Measurements from ENCODE around the gene CCDC149. TPM values are rescaled to one million over a fixed set of nuclear protein-coding genes. Genes with fewer than 3 reads are reported as not detected.

CCDC149 gene
- total RNA-seq, 2 experiments from 2014 or later, result 0.25 to 0.69 TPM

- no peaks in the 10 kb centered on the region for H3K27me3 ChIP-seq (ENCODE audit: control insufficient read depth in 1 of 2, insufficient read depth in 2 of 2, low read length in 2 of 2)
- H3K9me3 Mint-ChIP-seq, result no peaks in the 10 kb centered on the region
- POLR2A ChIA-PET, result no interaction called here
- intact Hi-C loops (cut with DNase I, micrococcal nuclease), result no loop called here
- H3K36me3 Mint-ChIP-seq (ENCODE audit: low read depth), result no peaks in the 10 kb centered on the region
- H3K4me1 Mint-ChIP-seq (ENCODE audit: low read depth), result no peaks in the 10 kb centered on the region
- no peaks in the 10 kb centered on the region for H3K36me3 ChIP-seq (ENCODE audit: insufficient read depth, low read length)
- H3K4me3 ChIP-seq (ENCODE audit: low read length), result no peak overlapping the region
- CTCF ChIA-PET, result no interaction called here
- TF ChIP-seq CTCF (IDR thresholded peaks at IDR 0.05), result no peak
- H3K9me3 ChIP-seq (ENCODE audit: control insufficient read depth in 1 of 2, insufficient read depth in 1 of 2, low read length in 2 of 2), result no peaks in the 10 kb centered on the region
- ATAC-seq (ENCODE audit: poor library complexity) (no peak), DNase-seq (no peak)
- H3K4me1 ChIP-seq (ENCODE audit: insufficient read depth, low read length), result no peaks in the 10 kb centered on the region
- no peak overlapping the region for H3K27ac Mint-ChIP-seq
- H3K27me3 Mint-ChIP-seq, result peaks cover 6% of the 10 kb centered on the region
- H3K4me3 Mint-ChIP-seq, result no peak overlapping the region
- no peak overlapping the region for H3K27ac ChIP-seq (ENCODE audit: low read depth in 1 of 2, low read length in 2 of 2)
Measured at GRCh38 chr4:24831637-24832036, 81.2 kb downstream of the CCDC149 start.

GRCh38 chr4:24824720-24825119, 88.1 kb downstream of the CCDC149 start:
- POLR2A ChIA-PET, result no interaction called here
- CTCF ChIA-PET, result no interaction called here
- intact Hi-C loops (cut with DNase I, micrococcal nuclease), result no loop called here
- H3K36me3 ChIP-seq (ENCODE audit: insufficient read depth, low read length), result no peaks in the 10 kb centered on the region
- Mint-ChIP-seq H3K9me3 (no peaks in the 10 kb centered on the region), H3K36me3 (ENCODE audit: low read depth) (no peaks in the 10 kb centered on the region), H3K27me3 (peaks cover 6% of the 10 kb centered on the region), H3K4me1 (ENCODE audit: low read depth) (no peaks in the 10 kb centered on the region), H3K27ac (no peak overlapping the region), H3K4me3 (no peak overlapping the region)
- H3K9me3 ChIP-seq (ENCODE audit: control insufficient read depth in 1 of 2, insufficient read depth in 1 of 2, low read length in 2 of 2), result no peaks in the 10 kb centered on the region
- no peaks in the 10 kb centered on the region for H3K4me1 ChIP-seq (ENCODE audit: insufficient read depth, low read length)
- H3K4me3 ChIP-seq (ENCODE audit: low read length), result no peak overlapping the region
- no peaks in the 10 kb centered on the region for H3K27me3 ChIP-seq (ENCODE audit: control insufficient read depth in 1 of 2, insufficient read depth in 2 of 2, low read length in 2 of 2)
- no peak for TF ChIP-seq CTCF (IDR thresholded peaks at IDR 0.05)
- DNase-seq, result no peak
- no peak overlapping the region for H3K27ac ChIP-seq (ENCODE audit: low read depth in 1 of 2, low read length in 2 of 2)
- ATAC-seq (ENCODE audit: poor library complexity), result no peak

- intact Hi-C loops (cut with DNase I, micrococcal nuclease), result no loop called here
- H3K36me3 Mint-ChIP-seq (ENCODE audit: low read depth), result no peaks in the 10 kb centered on the region
- DNase-seq, result no peak
- POLR2A ChIA-PET, result no interaction called here
- ATAC-seq (ENCODE audit: poor library complexity), result no peak
- H3K4me3 ChIP-seq (ENCODE audit: low read length), result no peak overlapping the region
- H3K4me1 ChIP-seq (ENCODE audit: insufficient read depth, low read length), result no peaks in the 10 kb centered on the region
- H3K9me3 ChIP-seq (ENCODE audit: control insufficient read depth in 1 of 2, insufficient read depth in 1 of 2, low read length in 2 of 2), result peaks cover 0 to 5% of the 10 kb centered on the region in 2 experiments
- H3K27ac ChIP-seq (ENCODE audit: low read depth in 1 of 2, low read length in 2 of 2), result no peak overlapping the region
- CTCF ChIA-PET, result no interaction called here
- H3K27me3 Mint-ChIP-seq, result no peaks in the 10 kb centered on the region
- H3K27ac Mint-ChIP-seq, result no peak overlapping the region
- H3K4me1 Mint-ChIP-seq (ENCODE audit: low read depth), result no peaks in the 10 kb centered on the region
- TF ChIP-seq CTCF (IDR thresholded peaks at IDR 0.05), result no peak
- no peaks in the 10 kb centered on the region for H3K9me3 Mint-ChIP-seq
- no peaks in the 10 kb centered on the region for H3K27me3 ChIP-seq (ENCODE audit: control insufficient read depth in 1 of 2, insufficient read depth in 2 of 2, low read length in 2 of 2)
- no peaks in the 10 kb centered on the region for H3K36me3 ChIP-seq (ENCODE audit: insufficient read depth, low read length)
- H3K4me3 Mint-ChIP-seq, result no peak overlapping the region
Measured at GRCh38 chr4:24820541-24820940, 92.3 kb downstream of the CCDC149 start.

Measured in CD4-positive, alpha-beta T cell (primary cell).